Endothelial cell of umbilical vein (primary cell): ENCODE data around the gene BCCIP. TPM values are rescaled to one million over a fixed set of nuclear protein-coding genes. Genes with fewer than 3 reads are reported as not detected.

Experiments
- BruUV-seq: library from RNA; stranded (reverse); fragments of 400-500 nt; replicated peaks from 2 replicates; lab custom pipeline; 2021; lab: Mats Ljungman, UMichigan
- CTCF ChIA-PET: fragments of 300-600, 350-600 bp; sonication (Branson Sonifier 250); formaldehyde crosslinking; loops from one replicate; lab custom pipeline; 2021; ENCODE audit warnings: antibody characterized with exemption, inconsistent platforms; lab: Charles Lee
- POLR2A ChIA-PET: fragments of 300-600, 350-600 bp; sonication (Branson Sonifier 250); formaldehyde crosslinking; loops from one replicate; lab custom pipeline; 2021; ENCODE audit warnings: antibody characterized with exemption, inconsistent platforms; lab: Charles Lee
- DNase-seq: peaks from one replicate; pipeline ENCODE4 v3.0.0-alpha.2; 2011; ENCODE audit warnings: low read depth, low spot score
- FAIRE-seq: peaks from 2 replicates; lab custom pipeline; 2011; peaks lifted over from hg19 to GRCh38; lab: Jason Lieb, UNC
- H2AFZ ChIP-seq: 2 replicates; pipeline ENCODE4 v1.6.0; 2012; ENCODE audit warnings: low read depth, low read length, control low read depth, inconsistent platforms
- H3K27ac ChIP-seq: 2 replicates; pipeline ENCODE4 v1.5.1; 2011; ENCODE audit warnings: low read depth, mild to moderate bottlenecking, control low read depth, low read length, moderate library complexity; ENCODE audit not compliant: insufficient read depth
- H3K27me3 ChIP-seq, 2 experiments: 2 replicates each; pipeline versions ENCODE4 v1.6.0 to v1.6.1; 2011; ENCODE audit warnings: low read length in 2 of 2, mixed read lengths in 1 of 2; ENCODE audit not compliant: control insufficient read depth in 2 of 2, insufficient read depth in 2 of 2
- H3K36me3 ChIP-seq, 2 experiments: 2 replicates in 1 of 2; 3 replicates in 1 of 2; pipeline ENCODE4 v1.5.1; 2011; ENCODE audit warnings: low read length in 2 of 2, mild to moderate bottlenecking in 1 of 2, moderate library complexity in 1 of 2; ENCODE audit not compliant: control insufficient read depth in 2 of 2, insufficient read depth in 2 of 2; ENCODE audit errors: extremely low read depth in 1 of 2
- H3K4me1 ChIP-seq: 3 replicates; pipeline ENCODE4 v1.5.1; 2011; ENCODE audit warnings: mild to moderate bottlenecking, low read length; ENCODE audit not compliant: control insufficient read depth, insufficient read depth; ENCODE audit errors: extremely low read depth
- H3K4me2 ChIP-seq: 2 replicates; pipeline ENCODE4 v1.6.1; 2011; ENCODE audit warnings: low read length, control low read depth, mixed read lengths; ENCODE audit not compliant: insufficient read depth
- H3K4me3 ChIP-seq, 3 experiments: fragments of 200-600 bp in 1 of 3; sonication (generic), shearing (Covaris generic) in 1 of 3; replicated peaks in 1 of 3; 2 replicates each; pipeline ENCODE4 v1.5.1; 2011 to 2016; ENCODE audit warnings: control low read depth in 3 of 3, low read length in 3 of 3, mild to moderate bottlenecking in 2 of 3, inconsistent platforms in 1 of 3, low read depth in 1 of 3, moderate library complexity in 1 of 3; ENCODE audit not compliant: insufficient read depth in 1 of 3
- H3K79me2 ChIP-seq: 2 replicates; pipeline ENCODE4 v1.6.0; 2012; ENCODE audit warnings: low read length, inconsistent platforms; ENCODE audit not compliant: control insufficient read depth, insufficient read depth
- H3K9ac ChIP-seq: replicated peaks from 2 replicates; pipeline ENCODE3; 2011; ENCODE audit warnings: low read length, control low read depth; ENCODE audit not compliant: insufficient read depth; ENCODE audit errors: extremely low read depth
- H3K9me1 ChIP-seq: replicated peaks from 3 replicates; pipeline ENCODE4 v1.6.0; 2011; ENCODE audit warnings: mild to moderate bottlenecking, low read length; ENCODE audit not compliant: control insufficient read depth, insufficient read depth; ENCODE audit errors: extremely low read depth
- H3K9me3 ChIP-seq: replicated peaks from 2 replicates; pipeline ENCODE4 v1.5.1; 2012; ENCODE audit warnings: low read length, inconsistent platforms; ENCODE audit not compliant: control insufficient read depth, insufficient read depth
- H4K20me1 ChIP-seq: replicated peaks from 2 replicates; pipeline ENCODE3; 2011; ENCODE audit warnings: mild to moderate bottlenecking, low read length; ENCODE audit not compliant: control insufficient read depth, insufficient read depth; ENCODE audit errors: extremely low read depth
- CTCF ChIP-seq, 2 donors: IDR thresholded peaks; 1 replicate in 1 of 2; 2 replicates in 1 of 2; pipeline ENCODE4 v1.5.1; 2011; ENCODE audit warnings: low read length in 2 of 2, mild to moderate bottlenecking in 2 of 2, moderate library complexity in 2 of 2, control low read depth in 1 of 2, inconsistent platforms in 1 of 2, low read depth in 1 of 2; ENCODE audit not compliant: insufficient read depth in 1 of 2; ENCODE audit errors: extremely low read depth in 1 of 2
- FOS ChIP-seq: IDR thresholded peaks from 2 replicates; pipeline ENCODE4 v1.6.1; 2011; ENCODE audit warnings: mild to moderate bottlenecking, low read length, moderate library complexity, borderline replicate concordance; ENCODE audit not compliant: insufficient read depth
- GATA2 ChIP-seq: IDR thresholded peaks from 2 replicates; pipeline ENCODE4 v1.7.0; 2011; ENCODE audit warnings: low read depth, mild to moderate bottlenecking, moderate library complexity, mixed read lengths, low read length; ENCODE audit not compliant: insufficient read length, insufficient read depth
- JUN ChIP-seq: IDR thresholded peaks from 2 replicates; pipeline ENCODE4 v1.6.1; 2011; ENCODE audit warnings: borderline replicate concordance, low read depth; ENCODE audit not compliant: insufficient read length, insufficient read depth
- MAX ChIP-seq: IDR thresholded peaks from 2 replicates; pipeline ENCODE4 v1.6.1; 2011; ENCODE audit not compliant: insufficient read depth, insufficient read length
- MYC ChIP-seq: IDR thresholded peaks from one replicate; pipeline ENCODE4 v1.6.1; 2011; ENCODE audit warnings: mild to moderate bottlenecking, low read depth, low read length
- POLR2A ChIP-seq: IDR thresholded peaks from 2 replicates; pipeline ENCODE4 v1.6.1; 2012; ENCODE audit warnings: low read depth, mild to moderate bottlenecking, control low read depth, low read length
- POLR2AphosphoS5 ChIP-seq: IDR thresholded peaks from 2 replicates; pipeline ENCODE4 v1.6.1; 2012; ENCODE audit warnings: low read depth, mild to moderate bottlenecking, control low read depth, low read length, moderate library complexity; ENCODE audit not compliant: insufficient read depth
- dilution Hi-C: fragments of 300-500 bp; cut with MboI; formaldehyde crosslinking; loops from one replicate; pipeline ENCODE4 v1.15.0; 2019; ENCODE audit warnings: low sequenced_read_pairs; ENCODE audit not compliant: extremely low pct_ligation_motif_present
- intact Hi-C: fragments of 100-400 bp; cut with micrococcal nuclease; formaldehyde crosslinking; loops from one replicate; pipeline ENCODE4 v1.10.0; 2022
- polyA plus RNA-seq, 4 experiments: library from polyadenylated mRNA; depleted of rRNA in 3 of 4; stranded (reverse) in 3 of 4; unstranded in 1 of 4; fragments of >200 nt; gene quantifications; 2 replicates each; pipeline versions ENCODE4 v1.2.1 to v1.2.3, GENCODE V29; 2011 to 2012; ENCODE audit warnings: missing spikeins in 1 of 4
- total RNA-seq: library from RNA; stranded (reverse); gene quantifications from 2 replicates; pipeline ENCODE4 v1.2.3, GENCODE V29; 2021

BCCIP gene
- total and polyA plus RNA-seq, 2 donors (not counting 3 experiments of a cell fraction or from before 2014, with no cell fraction given), result 14.5 to 73.5 TPM

- CTCF ChIA-PET, result interaction anchor here (0.7 kb wide), 1 partner anchor 351 kb away, joined by 3 read pairs; no protein-coding TSS in a partner anchor
- FAIRE-seq (no peak), DNase-seq (no peak)
- no peaks in the 10 kb centered on the region for H3K79me2 ChIP-seq
- no peak overlapping the region for H3K4me3 ChIP-seq
- no peaks in the 10 kb centered on the region for H3K9me1 ChIP-seq
- TF ChIP-seq POLR2A (no peak), GATA2 (no peak), MAX (no peak), MYC (no peak), POLR2AphosphoS5 (no peak)
- no peaks in the 10 kb centered on the region for H3K9me3 ChIP-seq
- POLR2A ChIA-PET, result no interaction called here
- H3K9ac ChIP-seq, result no peak overlapping the region
- no peak overlapping the region for H3K4me2 ChIP-seq
- dilution Hi-C loops, result no loop called here
- H2AFZ ChIP-seq, result no peak overlapping the region
- no TSS peak for BruUV-seq
- H3K27ac ChIP-seq, result no peak overlapping the region
- H3K27me3 ChIP-seq, result no peaks in the 10 kb centered on the region
- H3K4me1 ChIP-seq, result peaks cover 2% of the 10 kb centered on the region
- H3K36me3 ChIP-seq, result peaks cover 3 to 8% of the 10 kb centered on the region in 2 experiments
- no peaks in the 10 kb centered on the region for H4K20me1 ChIP-seq
- intact Hi-C loops, result no loop called here
Measured at GRCh38 chr10:125857185-125857760, 33.9 kb downstream of the BCCIP start.

- Histone ChIP-seq H2AFZ (no peak overlapping the region), H3K9me1 (no peaks in the 10 kb centered on the region), H3K27ac (no peak overlapping the region), H3K4me3 (no peak overlapping the region), H3K9ac (no peak overlapping the region), H3K9me3 (no peaks in the 10 kb centered on the region), H3K4me1 (no peaks in the 10 kb centered on the region), H4K20me1 (no peaks in the 10 kb centered on the region), H3K36me3 (peaks cover 3 to 8% of the 10 kb centered on the region in 2 experiments), H3K79me2 (no peaks in the 10 kb centered on the region), H3K27me3 (no peaks in the 10 kb centered on the region), H3K4me2 (no peak overlapping the region)
- no TSS peak for BruUV-seq
- ChIA-PET CTCF (no interaction called here), POLR2A (no interaction called here)
- FAIRE-seq, result no peak
- TF ChIP-seq MAX (no peak), CTCF (IDR thresholded peaks at IDR 0.05; ENCODE audit: extremely low read depth in 1 of 2, insufficient read depth in 1 of 2, low read depth in 1 of 2, low read length in 2 of 2) (no peak), POLR2AphosphoS5 (no peak), GATA2 (no peak), MYC (no peak), FOS (no peak), JUN (no peak)
- intact Hi-C loops (no loop called here), dilution Hi-C loops (no loop called here)
- DNase-seq, result no peak
Measured at GRCh38 chr10:125859128-125859817, 35.9 kb downstream of the BCCIP start.
